HepG2 (cell line): ENCODE data around the gene VPS4A. TPM values are rescaled to one million over a fixed set of nuclear protein-coding genes. Genes with fewer than 3 reads are reported as not detected.
A peak's percentile ranks its signal among the peaks of the same experiment; 100 is the strongest.

Experiments used
- ETV6 ChIP-seq: sonication (generic); formaldehyde crosslinking; conservative IDR thresholded peaks from 2 replicates; pipeline ENCODE4 v1.4.0; 2020; ENCODE audit warnings: missing genetic modification reagents
- FOXC1 ChIP-seq: sonication (generic); formaldehyde crosslinking; IDR thresholded peaks from 2 replicates; pipeline ENCODE4 v1.8.0; 2022; ENCODE audit warnings: mild to moderate bottlenecking, missing genetic modification reagents, borderline replicate concordance
- FOXJ3 ChIP-seq: sonication (generic); formaldehyde crosslinking; IDR thresholded peaks from 2 replicates; pipeline ENCODE4 v1.4.0; 2020; ENCODE audit warnings: missing genetic modification reagents, mild to moderate bottlenecking, borderline replicate concordance
- HMGA1 ChIP-seq: sonication (generic); formaldehyde crosslinking; conservative IDR thresholded peaks from 2 replicates; pipeline ENCODE4 v1.4.0; 2020; ENCODE audit warnings: missing genetic modification reagents
- KDM4B ChIP-seq: sonication (generic); formaldehyde crosslinking; IDR thresholded peaks from 2 replicates; pipeline ENCODE4 v1.4.0; 2020; ENCODE audit warnings: missing genetic modification reagents
- KLF11 ChIP-seq: IDR thresholded peaks from 2 replicates; pipeline ENCODE4 v1.6.1; 2016; ENCODE audit warnings: missing compliant biosample characterization
- MED13 ChIP-seq: sonication (generic); formaldehyde crosslinking; IDR thresholded peaks from 2 replicates; pipeline ENCODE4 v1.5.0; 2020; ENCODE audit warnings: missing genetic modification reagents
- PBX2 ChIP-seq: IDR thresholded peaks from 2 replicates; pipeline ENCODE4 v1.6.1; 2016; ENCODE audit warnings: control low read depth
- SCMH1 ChIP-seq: sonication (generic); formaldehyde crosslinking; IDR thresholded peaks from 2 replicates; pipeline ENCODE4 v1.9.0; 2021; ENCODE audit warnings: missing genetic modification reagents, mild to moderate bottlenecking, borderline replicate concordance
- SOX13 ChIP-seq, 3 experiments: fragments of 450-650 bp in 1 of 3; sonication (generic) in 1 of 3; formaldehyde crosslinking in 1 of 3; IDR thresholded peaks in 2 of 3; conservative IDR thresholded peaks in 1 of 3; 2 replicates each; pipeline versions ENCODE4 v1.5.0 to v1.6.1; 2016 to 2020; ENCODE audit warnings: antibody characterized with exemption in 1 of 3, mild to moderate bottlenecking in 1 of 3, missing compliant biosample characterization in 1 of 3, missing genetic modification reagents in 1 of 3, moderate library complexity in 1 of 3
- TFDP2 ChIP-seq: sonication (generic); formaldehyde crosslinking; IDR thresholded peaks from 2 replicates; pipeline ENCODE4 v1.4.0; 2020; ENCODE audit warnings: missing genetic modification reagents
- ZNF180 ChIP-seq: sonication (generic); formaldehyde crosslinking; IDR thresholded peaks from 2 replicates; pipeline ENCODE4 v1.4.0; 2020; ENCODE audit warnings: low read depth, missing genetic modification reagents, borderline replicate concordance
- ZNF253 ChIP-seq: sonication (generic); formaldehyde crosslinking; IDR thresholded peaks from 2 replicates; pipeline ENCODE4 v1.8.0; 2022; ENCODE audit warnings: mild to moderate bottlenecking, missing genetic modification reagents, borderline replicate concordance
- ZNF280B ChIP-seq: sonication (generic); formaldehyde crosslinking; IDR thresholded peaks from 2 replicates; pipeline ENCODE4 v1.5.0; 2020; ENCODE audit warnings: missing genetic modification reagents, mild to moderate bottlenecking, borderline replicate concordance
- ZNF432 ChIP-seq: sonication (generic); formaldehyde crosslinking; IDR thresholded peaks from 2 replicates; pipeline ENCODE4 v1.5.0; 2020; ENCODE audit warnings: missing genetic modification reagents, mild to moderate bottlenecking, borderline replicate concordance
- ZNF550 ChIP-seq: sonication (generic); formaldehyde crosslinking; IDR thresholded peaks from 2 replicates; pipeline ENCODE4 v1.4.0; 2020; ENCODE audit warnings: mild to moderate bottlenecking, missing genetic modification reagents, borderline replicate concordance
- ZNF562 ChIP-seq: sonication (generic); formaldehyde crosslinking; IDR thresholded peaks from 2 replicates; pipeline ENCODE4 v1.8.0; 2022; ENCODE audit warnings: missing genetic modification reagents, borderline replicate concordance
- ZNF670 ChIP-seq: sonication (generic); formaldehyde crosslinking; IDR thresholded peaks from 2 replicates; pipeline ENCODE4 v1.8.0; 2022; ENCODE audit warnings: mild to moderate bottlenecking, missing genetic modification reagents, borderline replicate concordance
- ZNF761 ChIP-seq: sonication (generic); formaldehyde crosslinking; conservative IDR thresholded peaks from 2 replicates; pipeline ENCODE4 v1.4.0; 2020; ENCODE audit warnings: mild to moderate bottlenecking, missing genetic modification reagents
- polyA plus RNA-seq, 8 experiments: library from polyadenylated mRNA; depleted of rRNA in 3 of 8; stranded (reverse) in 7 of 8; unstranded in 1 of 8; fragments of >200 nt; fragmentation: Illumina TruSeq in 4 of 8; extraction: Trizol in 4 of 8; gene quantifications; 2 replicates each; pipeline versions ENCODE4 v1.2.1 to v1.2.3, GENCODE V29; 2011 to 2016; ENCODE audit warnings: low read depth in 4 of 8, missing spikeins in 1 of 8, mixed read lengths in 1 of 8; ENCODE audit not compliant: insufficient read depth in 1 of 8
- total RNA-seq, 5 experiments: library from RNA; depleted of rRNA; stranded (reverse); fragments of >200 nt; fragmentation: Illumina TruSeq; extraction: Trizol; gene quantifications; 2 replicates each; pipeline ENCODE4 v1.2.3, GENCODE V29; 2016; ENCODE audit warnings: low read depth in 1 of 5
- TF ChIP-seq, protein P1 (sequence below): sonication (generic); formaldehyde crosslinking; IDR thresholded peaks from 2 replicates; pipeline ENCODE4 v1.4.0; 2020; ENCODE audit warnings: mild to moderate bottlenecking, missing genetic modification reagents
- TF ChIP-seq, protein P2 (sequence below): IDR thresholded peaks from 2 replicates; pipeline ENCODE4 v1.6.1; 2016
- TF ChIP-seq, protein P3 (sequence below): sonication (generic); formaldehyde crosslinking; IDR thresholded peaks from 2 replicates; pipeline ENCODE4 v1.5.1; 2020; ENCODE audit warnings: missing genetic modification reagents, mild to moderate bottlenecking, borderline replicate concordance

VPS4A gene
- total and polyA plus RNA-seq, 2 of the 13 experiments (the other 11 are each of a cell fraction or from before 2014, with no cell fraction given): 13.2 to 27.9 TPM

- TF ChIP-seq ZNF670 (CRISPR knock-in tag) (peak; percentile 85), TFDP2 (CRISPR knock-in tag) (peak; percentile 12), ZNF180 (CRISPR knock-in tag) (no peak), KDM4B (CRISPR knock-in tag) (peak; percentile 68), FOXC1 (peak; percentile 21; the same call in 1 of the 2 replicates), SOX13 (IDR thresholded peaks at IDR 0.05) (0 out of 2 replicates have a peak, but pooled peaks have one; percentile 21), SOX13 (CRISPR knock-in tag; conservative IDR thresholded peaks at IDR 0.05 in 1 of 2, IDR thresholded peaks at IDR 0.05 in 1 of 2) (peak in 1 of 2 experiments; percentile 41; a peak in 2 of 4 replicates), ZNF761 (CRISPR knock-in tag) (peak; percentile 86; the same call in 1 of the 2 replicates), ZNF432 (CRISPR knock-in tag) (no peak), ZNF253 (CRISPR knock-in tag) (no peak), MED13 (no peak), ZNF550 (CRISPR knock-in tag) (peak; percentile 27), PBX2 (CRISPR knock-in tag) (peak; percentile 45; the same call in 1 of the 2 replicates), ZNF562 (CRISPR knock-in tag) (no peak), KLF11 (CRISPR knock-in tag) (no peak; the same call in none of the 2 replicates), HMGA1 (no peak), FOXJ3 (CRISPR knock-in tag) (peak; percentile 83), ETV6 (CRISPR knock-in tag) (peak; percentile 92), ZNF280B (CRISPR knock-in tag) (peak; percentile 69), SCMH1 (no peak)
- TF ChIP-seq, protein P1, sequence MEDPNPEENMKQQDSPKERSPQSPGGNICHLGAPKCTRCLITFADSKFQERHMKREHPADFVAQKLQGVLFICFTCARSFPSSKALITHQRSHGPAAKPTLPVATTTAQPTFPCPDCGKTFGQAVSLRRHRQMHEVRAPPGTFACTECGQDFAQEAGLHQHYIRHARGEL: 0 out of 2 replicates have a peak, but pooled peaks have one; percentile 63
- TF ChIP-seq, protein P2, sequence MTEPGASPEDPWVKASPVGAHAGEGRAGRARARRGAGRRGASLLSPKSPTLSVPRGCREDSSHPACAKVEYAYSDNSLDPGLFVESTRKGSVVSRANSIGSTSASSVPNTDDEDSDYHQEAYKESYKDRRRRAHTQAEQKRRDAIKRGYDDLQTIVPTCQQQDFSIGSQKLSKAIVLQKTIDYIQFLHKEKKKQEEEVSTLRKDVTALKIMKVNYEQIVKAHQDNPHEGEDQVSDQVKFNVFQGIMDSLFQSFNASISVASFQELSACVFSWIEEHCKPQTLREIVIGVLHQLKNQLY (CRISPR knock-in tag): no peak
- TF ChIP-seq, protein P3, sequence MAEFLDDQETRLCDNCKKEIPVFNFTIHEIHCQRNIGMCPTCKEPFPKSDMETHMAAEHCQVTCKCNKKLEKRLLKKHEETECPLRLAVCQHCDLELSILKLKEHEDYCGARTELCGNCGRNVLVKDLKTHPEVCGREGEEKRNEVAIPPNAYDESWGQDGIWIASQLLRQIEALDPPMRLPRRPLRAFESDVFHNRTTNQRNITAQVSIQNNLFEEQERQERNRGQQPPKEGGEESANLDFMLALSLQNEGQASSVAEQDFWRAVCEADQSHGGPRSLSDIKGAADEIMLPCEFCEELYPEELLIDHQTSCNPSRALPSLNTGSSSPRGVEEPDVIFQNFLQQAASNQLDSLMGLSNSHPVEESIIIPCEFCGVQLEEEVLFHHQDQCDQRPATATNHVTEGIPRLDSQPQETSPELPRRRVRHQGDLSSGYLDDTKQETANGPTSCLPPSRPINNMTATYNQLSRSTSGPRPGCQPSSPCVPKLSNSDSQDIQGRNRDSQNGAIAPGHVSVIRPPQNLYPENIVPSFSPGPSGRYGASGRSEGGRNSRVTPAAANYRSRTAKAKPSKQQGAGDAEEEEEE (CRISPR knock-in tag): no peak
Observed at GRCh38 chr16:69339289-69340094, 28.3 kb downstream of the VPS4A start, which contains the start of the genes COG8 and NIP7 (continued).
